HepG2 (cell line): ENCODE results near the gene HS3ST3B1. TPM values are rescaled to one million over a fixed set of nuclear protein-coding genes. Genes with fewer than 3 reads are reported as not detected.

Source experiments
- CAMTA2 ChIP-seq: sonication (generic); formaldehyde crosslinking; IDR thresholded peaks from 2 replicates; pipeline ENCODE4 v1.4.0; 2020; ENCODE audit warnings: mild to moderate bottlenecking, missing genetic modification reagents, borderline replicate concordance
- CEBPZ ChIP-seq: IDR thresholded peaks from 2 replicates; pipeline ENCODE4 v1.6.1; 2012; ENCODE audit warnings: low read length, improper control_type of control experiment
- GRHL1 ChIP-seq: sonication (generic); formaldehyde crosslinking; conservative IDR thresholded peaks from 2 replicates; pipeline ENCODE4 v1.8.0; 2022; ENCODE audit warnings: missing genetic modification reagents
- JUND ChIP-seq: sonication (generic); formaldehyde crosslinking; IDR thresholded peaks from 2 replicates; pipeline ENCODE4 v1.8.0; 2022; ENCODE audit warnings: mild to moderate bottlenecking, missing genetic modification reagents
- KDM5B ChIP-seq: sonication (generic); formaldehyde crosslinking; IDR thresholded peaks from 2 replicates; pipeline ENCODE4 v1.4.0; 2020; ENCODE audit warnings: missing genetic modification reagents, mild to moderate bottlenecking, borderline replicate concordance
- KLF9 ChIP-seq: IDR thresholded peaks from 2 replicates; pipeline ENCODE4 v1.6.1; 2016; ENCODE audit warnings: low read depth
- MAX ChIP-seq: IDR thresholded peaks from 2 replicates; pipeline ENCODE4 v1.6.1; 2012; ENCODE audit warnings: inconsistent platforms
- MNT ChIP-seq: fragments of 450-650 bp; IDR thresholded peaks from 2 replicates; pipeline ENCODE4 v1.6.1; 2016
- NCOA1 ChIP-seq: sonication (generic); formaldehyde crosslinking; IDR thresholded peaks from 2 replicates; pipeline ENCODE4 v1.9.0; 2021; ENCODE audit warnings: missing genetic modification reagents
- NFKB2 ChIP-seq: sonication (generic); formaldehyde crosslinking; IDR thresholded peaks from 2 replicates; pipeline ENCODE4 v1.4.0; 2020; ENCODE audit warnings: missing genetic modification reagents, borderline replicate concordance
- NFKBIZ ChIP-seq: IDR thresholded peaks from 2 replicates; pipeline ENCODE4 v1.6.1; 2018; ENCODE audit warnings: missing genetic modification reagents, missing compliant biosample characterization
- SATB2 ChIP-seq: sonication (generic); formaldehyde crosslinking; IDR thresholded peaks from 2 replicates; pipeline ENCODE4 v1.5.0; 2020; ENCODE audit warnings: missing genetic modification reagents
- ZNF280B ChIP-seq: sonication (generic); formaldehyde crosslinking; IDR thresholded peaks from 2 replicates; pipeline ENCODE4 v1.5.0; 2020; ENCODE audit warnings: missing genetic modification reagents, mild to moderate bottlenecking, borderline replicate concordance
- ZNF503 ChIP-seq: sonication (generic); formaldehyde crosslinking; IDR thresholded peaks from 2 replicates; pipeline ENCODE4 v1.4.0; 2020; ENCODE audit warnings: missing genetic modification reagents
- ZNF513 ChIP-seq: sonication (generic); formaldehyde crosslinking; conservative IDR thresholded peaks from 2 replicates; pipeline ENCODE4 v1.5.0; 2020; ENCODE audit warnings: missing genetic modification reagents
- ZNF549 ChIP-seq: sonication (generic); formaldehyde crosslinking; IDR thresholded peaks from 2 replicates; pipeline ENCODE4 v1.5.0; 2020; ENCODE audit warnings: missing genetic modification reagents
- ZNF775 ChIP-seq: sonication (generic); formaldehyde crosslinking; IDR thresholded peaks from 2 replicates; pipeline ENCODE4 v1.4.0; 2020; ENCODE audit warnings: missing genetic modification reagents, mild to moderate bottlenecking, moderate library complexity, borderline replicate concordance
- polyA plus RNA-seq, 8 experiments: library from polyadenylated mRNA; depleted of rRNA in 3 of 8; stranded (reverse) in 7 of 8; unstranded in 1 of 8; fragments of >200 nt; fragmentation: Illumina TruSeq in 4 of 8; extraction: Trizol in 4 of 8; gene quantifications; 2 replicates each; pipeline versions ENCODE4 v1.2.1 to v1.2.3, GENCODE V29; 2011 to 2016; ENCODE audit warnings: low read depth in 4 of 8, missing spikeins in 1 of 8, mixed read lengths in 1 of 8; ENCODE audit not compliant: insufficient read depth in 1 of 8
- total RNA-seq, 5 experiments: library from RNA; depleted of rRNA; stranded (reverse); fragments of >200 nt; fragmentation: Illumina TruSeq; extraction: Trizol; gene quantifications; 2 replicates each; pipeline ENCODE4 v1.2.3, GENCODE V29; 2016; ENCODE audit warnings: low read depth in 1 of 5

The HS3ST3B1 gene
- total and polyA plus RNA-seq, 2 of the 13 experiments (the other 11 are each of a cell fraction or from before 2014, with no cell fraction given): 15.7 to 39.5 TPM

- TF ChIP-seq MAX (no peak), ZNF775 (no peak), ZNF280B (peak; percentile 74), NFKB2 (peak; percentile 51; the same call in 1 of the 2 replicates), MNT (no peak), JUND (CRISPR knock-in tag) (peak; percentile 73; the same call in 1 of the 2 replicates), NFKBIZ (CRISPR knock-in tag) (no peak), GRHL1 (CRISPR knock-in tag) (no peak), ZNF503 (CRISPR knock-in tag) (no peak), CAMTA2 (no peak), SATB2 (CRISPR knock-in tag) (no peak), ZNF513 (CRISPR knock-in tag) (no peak), ZNF549 (CRISPR knock-in tag) (no peak), NCOA1 (CRISPR knock-in tag) (no peak), KLF9 (no peak), KDM5B (CRISPR knock-in tag) (peak; percentile 83), CEBPZ (no peak)
Observed at GRCh38 chr17:14297161-14297851, 3.6 kb upstream of the HS3ST3B1 start (continued).
